GM12801 (cell line): ENCODE results near the gene RNASE2.
"Not testable (repeated sequence)": the region's sequence is repeated elsewhere in the genome, so short reads cannot be mapped to it uniquely, and the experiment has no call there.

ENCODE experiments used
- TF ChIP-seq, protein P1 (sequence below): IDR thresholded peaks from one replicate; pipeline ENCODE4 v1.5.1; 2011; ENCODE audit warnings: control low read depth; ENCODE audit not compliant: insufficient read length; ENCODE audit errors: extremely low read depth

The RNASE2 gene

DNA sequence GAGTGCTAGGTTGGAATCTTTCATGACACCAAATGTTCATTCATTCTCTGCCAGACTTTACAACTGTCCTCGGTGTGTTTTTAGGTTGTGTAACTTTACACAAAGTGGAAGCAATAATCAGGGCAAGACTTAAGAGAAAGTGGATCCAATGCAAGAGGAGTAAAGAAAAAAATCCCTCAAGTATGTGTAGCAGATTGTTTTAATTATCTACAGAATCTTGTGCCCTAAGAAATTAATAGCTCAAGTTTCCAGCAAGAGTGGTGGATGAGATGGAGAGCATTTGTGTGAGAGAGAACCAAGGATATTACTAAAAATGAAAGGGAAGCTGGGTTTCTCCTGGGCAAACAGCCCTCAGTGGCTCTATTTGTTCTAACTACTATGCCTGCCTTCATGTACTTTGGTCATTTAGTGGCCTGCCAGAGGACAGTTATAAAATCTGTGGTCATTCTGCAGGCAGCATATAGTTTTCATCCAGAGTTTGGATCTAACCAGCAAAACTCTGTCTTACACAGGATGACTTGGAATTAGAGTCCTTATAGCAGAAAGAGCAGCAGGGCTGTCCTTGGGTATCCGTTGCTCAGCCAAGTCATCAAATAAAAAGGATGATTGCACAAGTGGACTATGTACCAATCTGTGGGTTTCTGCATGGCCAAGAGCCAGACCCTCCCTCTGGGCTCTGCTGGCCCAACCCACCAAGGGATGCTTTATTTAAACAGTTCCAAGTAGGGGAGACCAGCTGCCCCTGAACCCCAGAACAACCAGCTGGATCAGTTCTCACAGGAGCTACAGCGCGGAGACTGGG, at the start of gene RNASE2:
Gene RNASE2 (plus strand): TSS at position 752 of the 802 bp plus-strand sequence. CDS start 285 bp downstream, outside the sequence.
- TF ChIP-seq, protein P1, sequence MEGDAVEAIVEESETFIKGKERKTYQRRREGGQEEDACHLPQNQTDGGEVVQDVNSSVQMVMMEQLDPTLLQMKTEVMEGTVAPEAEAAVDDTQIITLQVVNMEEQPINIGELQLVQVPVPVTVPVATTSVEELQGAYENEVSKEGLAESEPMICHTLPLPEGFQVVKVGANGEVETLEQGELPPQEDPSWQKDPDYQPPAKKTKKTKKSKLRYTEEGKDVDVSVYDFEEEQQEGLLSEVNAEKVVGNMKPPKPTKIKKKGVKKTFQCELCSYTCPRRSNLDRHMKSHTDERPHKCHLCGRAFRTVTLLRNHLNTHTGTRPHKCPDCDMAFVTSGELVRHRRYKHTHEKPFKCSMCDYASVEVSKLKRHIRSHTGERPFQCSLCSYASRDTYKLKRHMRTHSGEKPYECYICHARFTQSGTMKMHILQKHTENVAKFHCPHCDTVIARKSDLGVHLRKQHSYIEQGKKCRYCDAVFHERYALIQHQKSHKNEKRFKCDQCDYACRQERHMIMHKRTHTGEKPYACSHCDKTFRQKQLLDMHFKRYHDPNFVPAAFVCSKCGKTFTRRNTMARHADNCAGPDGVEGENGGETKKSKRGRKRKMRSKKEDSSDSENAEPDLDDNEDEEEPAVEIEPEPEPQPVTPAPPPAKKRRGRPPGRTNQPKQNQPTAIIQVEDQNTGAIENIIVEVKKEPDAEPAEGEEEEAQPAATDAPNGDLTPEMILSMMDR, result not testable (repeated sequence)

DNA sequence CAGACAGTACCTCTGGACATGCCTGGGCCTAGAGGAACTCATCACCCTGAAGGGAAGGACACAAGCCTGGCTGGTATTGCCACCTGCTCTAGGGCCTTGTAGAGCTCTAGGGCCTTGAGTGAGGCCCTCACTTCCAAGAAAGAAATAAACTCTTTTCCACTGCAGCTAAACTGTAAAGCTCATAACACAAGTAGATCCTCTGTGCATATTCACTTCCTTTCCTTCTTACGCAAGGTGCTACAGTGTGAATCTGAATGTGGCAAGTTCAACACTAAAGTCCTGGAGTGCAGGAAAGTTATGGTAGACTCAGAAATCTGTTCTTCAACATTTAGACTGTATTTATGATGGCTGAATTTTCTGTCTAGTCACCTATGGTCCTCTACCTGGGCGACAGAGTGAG, 49.6 kb upstream of the RNASE2 start:
- TF ChIP-seq, protein P1, result no peak

DNA sequence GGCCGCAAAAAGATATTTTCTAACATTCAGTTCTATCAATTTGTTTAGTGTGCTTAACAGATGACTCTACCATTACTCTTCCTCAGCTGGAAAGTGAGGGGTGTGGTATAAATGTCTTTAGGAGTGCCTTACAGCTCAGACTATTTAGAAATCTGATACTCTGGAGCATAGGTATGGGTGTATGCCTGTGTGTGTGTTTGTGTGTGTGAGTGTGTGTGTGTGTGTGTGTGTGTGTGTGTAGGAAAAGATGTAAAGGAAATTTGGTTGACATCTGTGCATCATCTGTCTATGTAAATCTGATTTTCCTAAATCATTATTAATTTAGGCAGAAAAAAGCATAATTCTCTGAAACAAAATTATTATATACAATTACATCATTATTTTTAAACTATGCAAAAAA, 48.1 kb upstream of the RNASE2 start:
- TF ChIP-seq, protein P1, result no peak

DNA sequence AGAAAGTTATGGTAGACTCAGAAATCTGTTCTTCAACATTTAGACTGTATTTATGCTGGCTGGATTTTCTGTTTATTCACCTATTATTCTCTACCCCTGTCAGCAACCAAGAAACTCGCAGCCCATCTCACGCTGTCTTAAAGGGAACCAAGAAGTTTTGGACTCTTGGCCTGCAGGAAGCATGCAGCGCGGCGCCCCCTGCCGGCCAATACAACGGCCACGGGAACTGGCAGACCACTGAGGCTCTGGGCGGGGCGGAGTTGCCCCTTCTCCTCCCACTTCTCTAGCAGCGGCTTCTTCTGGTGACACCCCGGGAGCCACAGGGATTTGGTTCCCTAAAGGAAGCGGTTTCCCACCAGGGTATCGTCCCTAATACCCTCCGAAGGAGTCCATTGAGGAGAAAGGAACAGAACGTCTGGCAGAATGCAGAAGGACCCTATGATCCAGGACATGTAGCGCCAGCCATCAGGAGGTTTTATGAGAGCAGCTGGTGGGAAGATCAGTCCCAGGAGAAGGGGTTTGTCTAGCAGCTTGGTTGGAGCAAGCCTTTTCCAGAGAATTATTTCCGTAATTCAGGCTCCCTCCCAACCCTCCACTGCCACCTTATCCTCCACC, 21.0 kb upstream of the RNASE2 start:
- TF ChIP-seq, protein P1, result no peak

DNA sequence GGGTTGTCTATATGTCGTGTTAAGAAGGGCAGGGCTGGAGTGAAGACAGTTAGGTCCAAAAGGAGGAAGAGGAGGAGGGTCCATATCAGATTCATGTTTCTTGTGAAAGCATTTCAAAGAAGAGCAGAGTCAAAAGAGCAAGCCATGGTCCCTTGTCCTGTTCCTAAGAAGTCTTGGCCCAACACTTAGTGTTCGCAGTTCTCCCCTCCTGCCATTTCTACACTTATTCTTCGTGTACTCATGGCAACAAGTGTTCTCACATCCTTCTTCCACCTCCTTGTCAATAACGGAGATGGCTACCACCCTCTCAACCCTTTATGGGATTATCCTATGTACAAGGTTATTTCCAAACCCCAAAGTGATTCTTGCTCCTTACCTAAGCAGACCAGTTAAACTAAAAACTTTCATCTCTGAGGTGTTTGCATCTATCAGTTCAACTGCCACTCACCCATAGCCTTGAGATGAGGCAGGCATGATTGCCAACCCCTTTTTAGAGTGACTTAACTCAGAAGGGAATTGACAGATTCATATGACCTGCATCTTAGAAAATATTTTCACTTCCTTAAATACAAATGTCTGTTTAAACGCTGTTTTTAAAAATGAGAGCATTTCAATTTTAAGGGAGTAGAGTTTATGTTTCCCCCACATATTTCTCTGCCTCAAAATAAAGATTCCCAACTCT, 19.8 kb upstream of the RNASE2 start:
- TF ChIP-seq, protein P1, result no peak

DNA sequence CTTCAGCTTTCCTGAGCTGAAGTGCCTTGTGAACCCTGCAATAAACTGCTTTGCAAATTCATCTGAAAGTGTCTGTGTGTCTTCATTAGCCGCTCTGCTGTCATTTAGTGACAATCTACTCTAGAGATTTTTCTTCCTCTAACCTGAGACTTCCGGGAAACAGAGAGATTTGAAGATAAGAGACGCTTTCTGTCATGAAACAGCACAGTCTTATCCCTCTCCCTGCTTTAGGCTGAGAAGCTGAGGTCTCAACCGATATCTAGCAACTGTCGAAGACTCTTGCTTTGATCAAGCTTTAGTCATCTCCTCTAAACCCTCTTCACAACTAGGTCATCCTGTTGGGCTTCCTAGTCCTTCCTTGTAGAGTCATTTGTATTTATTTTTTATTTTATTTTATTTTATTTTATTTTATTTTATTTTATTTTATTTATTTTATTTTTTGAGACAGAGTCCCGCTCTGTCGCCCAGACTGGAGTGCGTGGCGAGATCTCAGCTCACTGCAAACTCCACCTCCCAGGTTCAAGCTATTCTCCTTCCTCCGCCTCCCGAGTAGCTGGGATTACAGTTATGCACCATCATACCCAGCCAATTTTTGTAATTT, 1.2 kb downstream of the RNASE2 start:
- TF ChIP-seq, protein P1, result no peak

DNA sequence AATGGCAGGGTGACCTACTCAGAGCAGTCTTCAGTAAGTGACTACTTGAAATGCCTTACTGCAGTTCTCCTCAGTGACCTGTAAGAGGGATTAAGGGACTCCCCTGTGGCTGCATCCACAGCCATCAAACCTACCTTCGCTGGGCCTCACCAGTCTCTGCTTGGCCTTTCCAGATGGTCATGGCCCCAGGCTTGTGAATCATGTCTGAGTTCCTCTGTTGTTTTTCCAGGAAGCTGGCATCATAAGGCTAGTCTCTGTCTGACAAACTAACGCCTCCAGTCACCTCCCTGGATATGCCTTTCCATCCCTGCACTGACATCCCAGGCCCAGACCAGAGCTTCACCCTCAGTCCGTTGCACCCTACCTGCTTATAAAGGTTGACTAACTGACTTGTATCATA, 14.0 kb downstream of the RNASE2 start:
- TF ChIP-seq, protein P1, result no peak
